H4 (cell line): ENCODE measurements around the gene RCBTB2. TPM values are rescaled to one million over a fixed set of nuclear protein-coding genes. Genes with fewer than 3 reads are reported as not detected.
A peak's percentile ranks its signal among the peaks of the same experiment; 100 is the strongest.
"Not testable (repeated sequence)": the region's sequence is repeated elsewhere in the genome, so short reads cannot be mapped to it uniquely, and the experiment has no call there.

Experiments
- DNase-seq: peaks from one replicate; pipeline ENCODE4 v3.0.0-alpha.2; 2015; ENCODE audit warnings: low spot score
- total RNA-seq: library from RNA; depleted of rRNA; stranded (reverse); fragments of >200 nt; shearing (Covaris generic); gene quantifications from 2 replicates; pipeline ENCODE4 v1.2.3, GENCODE V29; 2014

RCBTB2 gene
- total RNA-seq, 1 experiment from 2014 or later, result 7.0 TPM

GRCh38 chr13:48494874-48495273, 38.0 kb downstream of the RCBTB2 start:
- DNase-seq, result no peak

- DNase-seq, result peak; percentile 60
Measured at GRCh38 chr13:48493851-48494250, 39.0 kb downstream of the RCBTB2 start.

- DNase-seq, result no peak
Measured at GRCh38 chr13:48493066-48493765, 39.7 kb downstream of the RCBTB2 start.

GRCh38 chr13:48492470-48493065, 40.3 kb downstream of the RCBTB2 start:
- no peak for DNase-seq

GRCh38 chr13:48492096-48492440, 40.8 kb downstream of the RCBTB2 start:
- DNase-seq, result no peak

- no peak for DNase-seq
Measured at GRCh38 chr13:48491423-48492095, 41.3 kb downstream of the RCBTB2 start.

- DNase-seq, result no peak
Measured at GRCh38 chr13:48490241-48490640, 42.6 kb downstream of the RCBTB2 start.

GRCh38 chr13:48489666-48490065, 43.2 kb downstream of the RCBTB2 start:
- no peak for DNase-seq

- no peak for DNase-seq
Measured at GRCh38 chr13:48488995-48489394, 43.9 kb downstream of the RCBTB2 start.

GRCh38 chr13:48487968-48488367, 44.9 kb downstream of the RCBTB2 start:
- DNase-seq, result no peak

GRCh38 chr13:48486836-48487235, 46.0 kb downstream of the RCBTB2 start:
- DNase-seq, result no peak

- no peak for DNase-seq
Measured at GRCh38 chr13:48486362-48486761, 46.5 kb downstream of the RCBTB2 start.

GRCh38 chr13:48485432-48485831, 47.4 kb downstream of the RCBTB2 start:
- no peak for DNase-seq

GRCh38 chr13:48483575-48483974, 49.3 kb downstream of the RCBTB2 start:
- DNase-seq, result no peak

- no peak for DNase-seq
Measured at GRCh38 chr13:48478391-48478790, 54.5 kb downstream of the RCBTB2 start.

- DNase-seq, result no peak
Measured at GRCh38 chr13:48477191-48477855, 55.6 kb downstream of the RCBTB2 start.

- DNase-seq, result no peak
Measured at GRCh38 chr13:48476686-48477085, 56.2 kb downstream of the RCBTB2 start.

- DNase-seq, result no peak
Measured at GRCh38 chr13:48476215-48476614, 56.7 kb downstream of the RCBTB2 start.

GRCh38 chr13:48475230-48475629, 57.6 kb downstream of the RCBTB2 start:
- no peak for DNase-seq

GRCh38 chr13:48457578-48458242, 75.2 kb downstream of the RCBTB2 start:
- no peak for DNase-seq

- no peak for DNase-seq
Measured at GRCh38 chr13:48456546-48456945, 76.3 kb downstream of the RCBTB2 start.

- not testable (repeated sequence) for DNase-seq
Measured at GRCh38 chr13:48451196-48451595, 81.7 kb downstream of the RCBTB2 start.
